Measurements from ENCODE around the gene CUL9.

Gene CUL9

DNA sequence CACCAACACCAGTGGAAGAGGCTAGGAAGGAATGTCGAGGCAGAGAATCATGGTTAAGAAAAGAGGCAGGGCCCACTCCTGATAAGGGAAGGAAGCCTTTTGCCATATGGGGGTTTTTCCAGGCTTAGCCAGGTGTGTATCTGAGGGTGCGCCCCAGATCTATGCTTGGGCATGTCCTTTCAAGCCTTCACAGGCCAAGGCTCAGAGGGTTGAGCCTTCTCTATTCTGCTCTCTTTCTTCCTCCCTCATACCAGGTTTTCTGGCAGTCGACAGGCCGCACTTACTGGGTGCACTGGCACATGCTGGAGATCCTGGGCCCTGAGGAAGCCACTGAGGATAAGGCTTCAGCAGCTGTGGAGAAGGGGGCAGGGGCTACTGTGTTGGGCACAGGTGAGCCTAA is 4.7 kb downstream of the CUL9 start:
- Histone ChIP-seq H3K4me3 (ENCODE audit: low read depth, low read length) (no peak overlapping the region), H3K27me3 (ENCODE audit: insufficient read depth, low read length) (no peaks in the 10 kb centered on the region), H3K9ac (ENCODE audit: low read length) (no peak overlapping the region), H3K4me2 (ENCODE audit: low read length) (no peak overlapping the region), H3K79me2 (ENCODE audit: control insufficient read depth, insufficient read depth, low read length, poor library complexity) (peaks cover 5% of the 10 kb centered on the region), H4K12ac (ENCODE audit: low read depth, low read length) (no peak overlapping the region), H3K4me1 (ENCODE audit: control insufficient read depth in 1 of 2, insufficient read depth in 2 of 2, low read length in 2 of 2) (peaks cover 2 to 5% of the 10 kb centered on the region in 2 experiments), H3K9me3 (ENCODE audit: insufficient read depth, low read depth, low read length) (no peaks in the 10 kb centered on the region), H3K27ac (ENCODE audit: low read depth, low read length) (no peak overlapping the region), H3K36me3 (ENCODE audit: control insufficient read depth in 1 of 2, insufficient read depth in 2 of 2, low read length in 2 of 2) (peaks cover 19 to 31% of the 10 kb centered on the region in 2 experiments), H2BK5ac (ENCODE audit: low read depth, low read length, poor library complexity) (no peak overlapping the region), H3K79me1 (ENCODE audit: low read length) (peaks cover 6% of the 10 kb centered on the region), H2BK12ac (ENCODE audit: low read length) (no peak overlapping the region), H2AFZ (ENCODE audit: insufficient read depth, low read length, poor library complexity) (no peak overlapping the region), H3K14ac (ENCODE audit: low read length) (no peak overlapping the region), H3K18ac (ENCODE audit: low read length) (no peak overlapping the region), H4K91ac (ENCODE audit: low read depth, low read length) (no peak overlapping the region), H3K23ac (ENCODE audit: low read length) (no peak overlapping the region), H4K8ac (ENCODE audit: low read depth, low read length) (no peak overlapping the region), H3K4ac (ENCODE audit: low read depth, low read length) (no peak overlapping the region), H2AK5ac (ENCODE audit: low read length) (no peak overlapping the region), H2BK120ac (ENCODE audit: insufficient read depth, low read length, poor library complexity) (no peak overlapping the region)
- no peak for DNase-seq
- no CpG with 5 or more reads among the region's 4 CpGs for WGBS (ENCODE audit: extremely low coverage, insufficient coverage, insufficient read length)

DNA sequence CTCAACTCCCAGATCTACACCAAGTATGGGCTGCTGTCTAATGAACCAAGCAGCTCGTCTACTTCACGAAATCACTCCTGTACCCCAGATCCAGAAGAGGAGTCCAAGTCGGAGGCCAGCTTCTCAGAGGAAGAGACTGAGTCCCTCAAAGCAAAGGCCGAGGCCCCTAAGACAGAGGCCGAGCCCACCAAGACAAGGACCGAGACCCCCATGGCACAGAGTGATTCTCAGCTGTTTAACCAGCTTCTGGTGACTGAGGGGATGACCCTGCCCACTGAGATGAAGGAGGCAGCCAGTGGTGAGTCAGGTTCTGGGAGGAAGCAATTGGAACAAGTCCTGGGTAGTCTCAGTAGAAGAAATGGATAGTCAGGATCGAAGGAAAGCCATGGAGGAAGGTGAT is 5.8 kb downstream of the CUL9 start:
- Histone ChIP-seq H3K4me2 (ENCODE audit: low read length) (no peak overlapping the region), H4K8ac (ENCODE audit: low read depth, low read length) (no peak overlapping the region), H3K9ac (ENCODE audit: low read length) (no peak overlapping the region), H3K9me3 (ENCODE audit: insufficient read depth, low read depth, low read length) (no peaks in the 10 kb centered on the region), H2AFZ (ENCODE audit: insufficient read depth, low read length, poor library complexity) (no peak overlapping the region), H3K79me1 (ENCODE audit: low read length) (no peaks in the 10 kb centered on the region), H2BK5ac (ENCODE audit: low read depth, low read length, poor library complexity) (no peak overlapping the region), H3K14ac (ENCODE audit: low read length) (no peak overlapping the region), H3K4me3 (ENCODE audit: low read depth, low read length) (no peak overlapping the region), H4K12ac (ENCODE audit: low read depth, low read length) (no peak overlapping the region), H3K4me1 (ENCODE audit: control insufficient read depth in 1 of 2, insufficient read depth in 2 of 2, low read length in 2 of 2) (no peaks in the 10 kb centered on the region), H3K4ac (ENCODE audit: low read depth, low read length) (no peak overlapping the region), H4K91ac (ENCODE audit: low read depth, low read length) (no peak overlapping the region), H2AK5ac (ENCODE audit: low read length) (no peak overlapping the region), H3K27ac (ENCODE audit: low read depth, low read length) (no peak overlapping the region), H2BK12ac (ENCODE audit: low read length) (no peak overlapping the region), H3K23ac (ENCODE audit: low read length) (no peak overlapping the region), H3K27me3 (ENCODE audit: insufficient read depth, low read length) (no peaks in the 10 kb centered on the region), H3K36me3 (ENCODE audit: control insufficient read depth in 1 of 2, insufficient read depth in 2 of 2, low read length in 2 of 2) (peaks cover 22 to 33% of the 10 kb centered on the region in 2 experiments), H3K18ac (ENCODE audit: low read length) (no peak overlapping the region), H2BK120ac (ENCODE audit: insufficient read depth, low read length, poor library complexity) (no peak overlapping the region), H3K79me2 (ENCODE audit: control insufficient read depth, insufficient read depth, low read length, poor library complexity) (no peaks in the 10 kb centered on the region)
- DNase-seq: no peak
- no CpG with 5 or more reads among the region's 7 CpGs for WGBS (ENCODE audit: extremely low coverage, insufficient coverage, insufficient read length)

DNA sequence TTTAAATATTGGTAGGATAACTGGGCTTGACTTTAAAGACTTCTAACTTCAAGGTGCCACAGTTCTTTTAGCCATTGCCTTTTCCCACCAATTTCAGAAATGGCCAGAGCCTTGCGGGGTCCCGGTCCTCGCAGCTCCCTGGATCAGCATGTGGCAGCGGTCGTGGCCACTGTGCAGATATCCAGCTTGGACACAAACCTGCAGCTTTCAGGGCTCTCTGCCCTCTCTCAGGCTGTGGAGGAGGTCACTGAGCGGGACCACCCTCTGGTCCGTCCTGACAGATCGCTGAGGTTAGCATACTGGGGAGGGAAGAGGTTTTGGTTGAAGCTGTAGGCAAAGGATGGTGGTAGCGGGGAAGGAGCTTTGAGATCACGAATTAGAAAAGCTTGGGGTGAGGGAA is 6.4 kb downstream of the CUL9 start:
- Histone ChIP-seq H3K9me3 (ENCODE audit: insufficient read depth, low read depth, low read length) (no peaks in the 10 kb centered on the region), H3K36me3 (ENCODE audit: control insufficient read depth in 1 of 2, insufficient read depth in 2 of 2, low read length in 2 of 2) (peaks cover 24 to 38% of the 10 kb centered on the region in 2 experiments), H2BK5ac (ENCODE audit: low read depth, low read length, poor library complexity) (no peak overlapping the region), H3K23ac (ENCODE audit: low read length) (no peak overlapping the region), H3K79me2 (ENCODE audit: control insufficient read depth, insufficient read depth, low read length, poor library complexity) (no peaks in the 10 kb centered on the region), H2BK120ac (ENCODE audit: insufficient read depth, low read length, poor library complexity) (no peak overlapping the region), H3K4me3 (ENCODE audit: low read depth, low read length) (no peak overlapping the region), H3K4ac (ENCODE audit: low read depth, low read length) (no peak overlapping the region), H4K91ac (ENCODE audit: low read depth, low read length) (no peak overlapping the region), H3K4me1 (ENCODE audit: control insufficient read depth in 1 of 2, insufficient read depth in 2 of 2, low read length in 2 of 2) (no peaks in the 10 kb centered on the region), H2AFZ (ENCODE audit: insufficient read depth, low read length, poor library complexity) (no peak overlapping the region), H2AK5ac (ENCODE audit: low read length) (no peak overlapping the region), H4K8ac (ENCODE audit: low read depth, low read length) (no peak overlapping the region), H3K9ac (ENCODE audit: low read length) (no peak overlapping the region), H3K79me1 (ENCODE audit: low read length) (no peaks in the 10 kb centered on the region), H4K12ac (ENCODE audit: low read depth, low read length) (no peak overlapping the region), H3K18ac (ENCODE audit: low read length) (no peak overlapping the region), H3K27ac (ENCODE audit: low read depth, low read length) (no peak overlapping the region), H3K27me3 (ENCODE audit: insufficient read depth, low read length) (no peaks in the 10 kb centered on the region), H3K14ac (ENCODE audit: low read length) (no peak overlapping the region), H2BK12ac (ENCODE audit: low read length) (no peak overlapping the region), H3K4me2 (ENCODE audit: low read length) (no peak overlapping the region)
- no CpG with 5 or more reads among the region's 10 CpGs for WGBS (ENCODE audit: extremely low coverage, insufficient coverage, insufficient read length)
- no peak for DNase-seq

DNA sequence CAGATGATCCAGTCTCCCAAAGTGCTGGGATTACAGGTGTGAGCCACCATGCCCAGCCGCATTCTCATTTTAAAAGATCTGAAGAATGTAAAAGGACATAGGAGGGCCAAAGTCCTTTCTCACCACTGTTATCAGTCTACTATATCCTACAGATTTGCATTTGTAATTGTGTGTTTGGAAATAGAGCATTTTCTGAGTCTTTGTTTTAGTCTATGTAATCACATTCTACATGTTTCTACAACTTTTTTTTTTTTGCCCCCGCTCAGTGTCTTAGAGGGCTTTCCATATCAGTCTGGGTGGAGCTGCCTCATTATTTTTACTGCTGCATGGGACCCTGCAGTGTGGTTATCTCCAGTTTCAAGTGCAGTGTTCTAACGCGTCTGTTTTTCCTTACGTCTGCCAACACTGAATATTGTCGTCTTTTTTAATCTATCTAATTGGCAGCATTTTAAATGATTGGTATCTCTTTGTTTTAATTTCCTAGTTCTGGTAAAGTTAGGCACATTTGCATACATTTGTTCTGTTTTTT is 7.8 kb downstream of the CUL9 start:
- Histone ChIP-seq H3K4ac (ENCODE audit: low read depth, low read length) (no peak overlapping the region), H3K27me3 (ENCODE audit: insufficient read depth, low read length) (no peaks in the 10 kb centered on the region), H3K79me1 (ENCODE audit: low read length) (no peaks in the 10 kb centered on the region), H3K27ac (ENCODE audit: low read depth, low read length) (no peak overlapping the region), H2BK12ac (ENCODE audit: low read length) (no peak overlapping the region), H3K4me2 (ENCODE audit: low read length) (no peak overlapping the region), H2AK5ac (ENCODE audit: low read length) (no peak overlapping the region), H3K9me3 (ENCODE audit: insufficient read depth, low read depth, low read length) (no peaks in the 10 kb centered on the region), H2BK120ac (ENCODE audit: insufficient read depth, low read length, poor library complexity) (no peak overlapping the region), H3K18ac (ENCODE audit: low read length) (no peak overlapping the region), H4K12ac (ENCODE audit: low read depth, low read length) (no peak overlapping the region), H3K23ac (ENCODE audit: low read length) (no peak overlapping the region), H3K36me3 (ENCODE audit: control insufficient read depth in 1 of 2, insufficient read depth in 2 of 2, low read length in 2 of 2) (peaks cover 24 to 34% of the 10 kb centered on the region in 2 experiments), H4K91ac (ENCODE audit: low read depth, low read length) (no peak overlapping the region), H3K9ac (ENCODE audit: low read length) (no peak overlapping the region), H4K8ac (ENCODE audit: low read depth, low read length) (no peak overlapping the region), H3K14ac (ENCODE audit: low read length) (no peak overlapping the region), H3K4me3 (ENCODE audit: low read depth, low read length) (no peak overlapping the region), H3K4me1 (ENCODE audit: control insufficient read depth in 1 of 2, insufficient read depth in 2 of 2, low read length in 2 of 2) (no peaks in the 10 kb centered on the region), H3K79me2 (ENCODE audit: control insufficient read depth, insufficient read depth, low read length, poor library complexity) (no peaks in the 10 kb centered on the region), H2AFZ (ENCODE audit: insufficient read depth, low read length, poor library complexity) (no peak overlapping the region), H2BK5ac (ENCODE audit: low read depth, low read length, poor library complexity) (no peak overlapping the region)
- no peak for DNase-seq
- WGBS (ENCODE audit: extremely low coverage, insufficient coverage, insufficient read length): no CpG with 5 or more reads among the region's 6 CpGs
